GM18526 (cell line): ENCODE measurements around the gene RETREG2.

Source experiments
- POLR2A ChIP-seq: IDR thresholded peaks from 3 replicates; pipeline ENCODE4 v1.6.1; 2011; ENCODE audit not compliant: insufficient read length; ENCODE audit errors: extremely low read depth

The RETREG2 gene

DNA sequence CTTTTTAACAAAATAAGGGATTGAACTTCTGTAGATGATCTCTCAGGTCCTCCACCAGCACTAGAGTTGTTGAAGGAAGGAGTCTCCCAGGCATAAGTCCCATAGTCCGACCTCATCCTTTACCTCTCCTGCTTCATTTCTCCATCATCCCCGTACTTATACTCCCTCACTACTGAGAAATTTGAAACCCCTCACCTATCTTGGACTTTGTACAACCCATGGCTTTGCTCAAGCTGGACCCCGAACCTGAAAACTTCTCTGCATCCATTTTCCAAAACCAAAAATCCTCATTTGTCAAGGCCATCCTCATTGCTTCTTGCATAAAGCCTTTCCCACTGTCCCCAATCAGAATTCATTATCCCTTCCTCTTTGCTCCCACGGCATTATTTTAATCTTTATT, 17.0 kb upstream of the RETREG2 start:
- TF ChIP-seq POLR2A = no peak

DNA sequence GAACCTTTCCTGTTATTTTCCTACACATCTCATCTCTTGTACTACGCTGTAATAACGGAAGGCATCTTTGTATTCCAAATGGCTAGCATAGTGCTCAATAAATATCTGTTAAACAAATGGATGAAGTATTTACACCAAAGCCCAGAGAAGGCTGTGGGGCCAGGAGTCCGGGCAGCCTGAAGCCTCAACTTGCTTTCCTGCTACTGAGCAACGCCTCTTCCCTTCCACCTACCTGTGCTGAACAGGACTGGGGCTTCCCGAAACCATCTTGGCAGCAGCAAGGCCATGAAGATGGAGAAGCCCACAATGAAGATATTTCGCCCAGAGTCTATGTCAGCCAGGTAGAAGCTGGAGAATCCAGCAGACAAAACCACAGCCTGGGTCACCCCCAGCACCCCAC, 14.9 kb upstream of the RETREG2 start:
- no peak for TF ChIP-seq POLR2A

DNA sequence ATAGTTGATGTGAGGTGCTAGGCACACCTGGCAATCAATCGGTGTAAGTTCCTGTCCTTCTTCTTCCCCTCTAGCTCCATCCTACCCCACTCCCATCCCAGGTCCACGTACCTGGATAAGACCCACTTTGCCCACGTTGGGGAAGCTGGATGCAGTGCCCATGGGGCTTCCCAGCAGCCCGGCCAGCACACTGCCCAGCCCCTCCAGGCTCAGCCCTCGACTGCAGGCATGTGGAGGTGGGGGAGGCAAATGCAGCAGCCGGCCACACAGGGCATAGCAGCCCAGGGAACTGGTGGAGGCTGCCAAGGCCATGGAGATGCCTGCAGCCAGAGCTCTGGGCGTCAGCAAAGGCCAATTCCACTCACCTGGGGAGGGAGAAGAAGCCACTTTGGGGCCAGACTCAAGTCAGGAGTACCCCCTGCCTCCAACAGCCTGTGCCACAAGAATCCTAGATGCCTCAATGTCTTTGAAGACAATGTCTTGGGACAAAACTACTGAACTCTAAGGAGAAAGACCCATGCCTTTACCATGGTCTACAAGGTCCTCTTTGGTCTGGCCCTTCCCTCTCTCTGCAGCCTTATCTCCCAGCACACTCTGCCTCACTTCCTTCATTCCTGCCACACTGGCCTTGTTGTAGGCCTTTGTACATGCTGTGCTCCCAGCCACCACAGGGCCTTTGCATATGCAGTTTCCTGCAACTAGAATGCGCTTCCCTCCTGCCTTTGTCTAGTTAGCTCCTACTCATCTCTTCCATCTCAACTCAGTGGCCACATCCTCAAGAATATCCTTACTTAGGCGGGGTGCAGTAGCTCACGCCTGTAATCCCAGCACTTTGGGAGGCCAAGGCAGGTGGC, 12.8 kb upstream of the RETREG2 start:
- no peak for TF ChIP-seq POLR2A

DNA sequence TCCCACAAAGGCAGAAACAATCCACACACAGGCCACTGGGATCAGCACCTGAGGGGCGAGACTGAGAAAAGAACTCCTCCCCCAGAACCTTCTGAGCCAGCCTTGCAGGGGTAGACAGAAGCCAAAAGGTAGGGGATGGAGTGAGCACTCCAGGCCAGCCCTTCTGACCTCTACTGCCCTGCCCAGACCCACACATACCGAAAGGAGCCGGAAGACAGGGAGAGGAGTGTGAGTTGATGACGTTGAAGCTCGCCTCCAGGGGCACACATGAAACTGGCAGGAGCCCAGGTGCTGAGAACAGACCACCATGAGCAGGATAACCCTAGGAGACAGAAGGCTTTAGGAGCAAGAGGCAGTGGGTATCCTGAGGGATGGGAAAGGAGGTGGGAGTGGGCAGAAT, 10.1 kb upstream of the RETREG2 start:
- no peak for TF ChIP-seq POLR2A

DNA sequence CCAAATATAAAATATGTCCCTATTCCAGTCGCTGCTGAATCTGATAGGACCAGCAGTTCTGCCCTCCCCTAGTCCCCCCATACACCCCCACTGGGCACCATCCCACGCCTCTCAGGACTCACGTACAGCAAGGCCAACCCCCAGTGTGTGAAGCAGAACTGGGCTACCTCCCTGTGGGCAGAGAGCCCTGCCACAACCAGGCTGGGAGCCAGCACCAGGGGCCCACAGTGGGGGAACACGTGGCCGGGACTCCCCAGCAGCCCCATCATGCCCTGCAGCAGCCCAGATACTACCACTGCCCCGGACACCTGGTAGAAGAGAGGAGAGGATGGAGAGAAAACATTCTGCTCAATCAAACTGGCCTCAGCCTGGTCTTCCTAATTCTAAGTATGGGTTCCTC, 9.5 kb upstream of the RETREG2 start:
- no peak for TF ChIP-seq POLR2A

DNA sequence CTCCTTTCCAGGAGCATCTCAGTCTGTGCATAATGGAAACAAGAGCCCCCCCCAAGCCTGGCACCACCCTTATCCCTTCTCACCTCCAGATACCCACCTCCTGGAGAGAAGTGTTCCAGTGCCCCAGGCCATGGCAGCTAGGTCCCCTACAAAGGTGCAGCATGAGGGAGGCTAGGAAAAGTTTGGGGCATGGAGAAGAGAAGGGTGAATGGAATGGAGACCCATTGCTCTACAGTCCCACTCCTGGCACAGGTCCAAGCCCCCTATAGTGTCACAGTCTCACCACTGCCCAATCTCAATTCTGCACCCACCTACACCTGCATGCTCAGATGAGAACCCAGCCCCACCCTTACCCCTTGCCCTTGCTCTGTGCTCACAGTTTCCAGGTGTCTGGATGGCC, 9.1 kb upstream of the RETREG2 start:
- no peak for TF ChIP-seq POLR2A

DNA sequence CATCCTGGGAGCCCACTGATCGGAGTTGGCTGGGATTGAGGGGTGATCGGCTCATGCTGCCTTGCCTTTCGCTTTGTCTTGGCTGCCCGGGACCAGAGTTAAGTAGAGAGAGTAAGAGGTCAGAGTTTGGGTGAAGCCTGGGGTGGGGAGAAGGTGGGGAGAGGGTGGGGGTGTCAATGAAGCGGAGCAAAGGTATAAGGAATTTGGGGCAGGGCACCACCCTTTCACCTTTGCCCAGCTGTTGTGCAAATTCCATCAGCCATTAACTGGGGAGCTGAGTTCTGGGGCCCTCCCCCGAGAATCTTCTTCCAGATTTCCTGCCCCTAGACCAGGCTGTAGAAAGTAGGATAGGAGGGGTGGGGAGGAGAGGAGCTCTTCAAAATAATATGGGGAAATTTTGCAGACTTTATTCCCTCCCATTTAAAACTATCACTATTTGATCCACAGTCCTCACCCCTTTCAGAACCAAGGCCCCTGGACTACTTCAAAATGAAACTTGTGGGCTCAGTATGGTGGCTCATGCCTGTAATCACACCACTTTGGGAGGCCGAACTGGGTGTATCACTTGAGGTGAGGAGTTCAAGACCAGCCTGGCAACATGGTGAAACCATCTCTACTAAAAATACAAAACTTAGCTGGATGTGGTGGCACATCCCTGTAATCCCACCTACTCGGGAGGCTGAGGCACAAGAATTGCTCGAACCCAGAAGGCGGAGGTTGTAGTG, 8.0 kb upstream of the RETREG2 start, which contains the start of gene SLC23A3:
TSS of gene SLC23A3 (minus strand) at position 100 of the 725 bp plus-strand sequence. CDS start at position 55, 45 bp downstream.
- no peak for TF ChIP-seq POLR2A

DNA sequence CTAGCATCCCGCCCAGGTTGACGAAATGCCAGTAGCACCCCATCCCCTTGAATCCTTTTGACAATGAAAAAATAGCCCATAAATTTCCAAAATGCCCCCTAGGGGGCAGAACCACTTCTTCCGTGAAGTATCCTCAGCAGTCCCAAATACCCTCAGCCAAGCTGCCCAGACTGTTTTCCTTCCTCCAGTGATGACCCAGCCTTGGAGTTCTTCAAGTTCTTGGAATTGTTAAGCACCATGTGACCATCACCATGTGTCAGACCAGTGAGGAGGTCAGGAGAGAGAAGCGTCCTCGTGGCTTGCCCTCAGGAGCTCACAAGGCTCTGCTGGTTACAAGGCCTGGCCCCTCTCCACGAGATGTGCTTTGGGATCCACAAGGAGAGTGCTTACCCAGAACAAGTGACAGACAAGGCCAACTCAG, 6.8 kb upstream of the RETREG2 start:
- no peak for TF ChIP-seq POLR2A

DNA sequence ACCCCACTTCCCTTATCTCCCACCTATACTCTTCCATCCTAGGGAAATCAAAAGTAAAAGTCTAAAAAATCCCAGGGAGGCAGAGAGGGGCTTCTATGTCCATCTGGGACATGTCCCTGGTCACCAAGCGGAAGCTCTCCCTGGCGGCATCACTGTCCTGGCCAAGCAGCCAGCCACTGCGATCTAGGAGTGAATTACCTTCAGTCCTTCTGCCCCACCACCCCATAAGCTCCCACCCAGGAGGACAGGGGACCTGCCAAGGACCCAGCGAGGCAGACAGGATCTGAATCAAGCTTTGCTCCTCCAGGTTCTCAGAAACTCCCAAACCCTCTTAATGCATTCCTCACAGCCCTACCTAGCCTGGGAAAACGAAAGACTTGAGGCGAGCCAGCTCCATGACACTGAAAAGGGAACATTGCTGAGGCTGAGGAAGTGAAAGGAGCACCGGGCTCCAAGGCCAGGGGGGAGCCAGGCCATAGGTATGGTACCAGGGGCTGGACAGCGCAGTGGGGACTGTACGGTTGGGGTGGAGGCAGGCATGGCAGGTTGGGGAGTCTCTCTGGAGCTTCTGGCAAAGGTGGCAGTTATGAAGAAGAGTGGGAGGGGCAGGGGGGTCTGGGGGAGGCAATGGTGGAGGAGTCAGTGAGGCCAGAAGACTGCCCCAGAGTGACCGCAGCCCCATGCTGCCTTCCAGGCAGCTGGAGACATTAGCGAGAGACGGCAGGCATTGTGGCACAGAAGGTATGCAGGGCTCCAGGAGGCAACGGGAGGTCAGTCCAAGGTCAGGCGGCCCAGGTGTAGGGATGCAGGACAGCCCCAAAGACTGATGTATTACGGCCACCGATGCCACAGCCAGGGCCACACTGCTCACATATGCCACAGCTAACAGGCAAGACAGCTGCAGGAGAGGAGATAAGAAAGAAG, 5.6 kb upstream of the RETREG2 start:
- TF ChIP-seq POLR2A = no peak

DNA sequence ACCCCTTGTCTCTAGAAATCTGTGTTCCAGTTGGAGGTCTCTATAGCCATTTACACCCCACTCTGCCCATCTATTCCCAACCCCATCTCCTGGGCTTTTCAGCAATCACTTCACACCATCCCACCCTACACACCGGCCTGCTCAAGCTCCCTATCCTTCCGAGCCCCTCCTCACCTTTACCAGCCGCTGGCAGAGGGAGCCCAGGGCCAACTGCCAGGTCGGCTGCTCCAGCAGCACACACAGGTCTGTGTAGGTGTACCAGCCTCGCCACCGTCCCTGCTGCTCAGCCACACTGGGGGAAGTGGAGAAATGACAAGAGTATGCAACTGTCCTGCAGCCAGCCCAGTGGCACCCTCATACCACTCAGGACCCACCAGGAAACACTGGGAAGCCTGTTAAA, 4.9 kb upstream of the RETREG2 start:
- TF ChIP-seq POLR2A = no peak

DNA sequence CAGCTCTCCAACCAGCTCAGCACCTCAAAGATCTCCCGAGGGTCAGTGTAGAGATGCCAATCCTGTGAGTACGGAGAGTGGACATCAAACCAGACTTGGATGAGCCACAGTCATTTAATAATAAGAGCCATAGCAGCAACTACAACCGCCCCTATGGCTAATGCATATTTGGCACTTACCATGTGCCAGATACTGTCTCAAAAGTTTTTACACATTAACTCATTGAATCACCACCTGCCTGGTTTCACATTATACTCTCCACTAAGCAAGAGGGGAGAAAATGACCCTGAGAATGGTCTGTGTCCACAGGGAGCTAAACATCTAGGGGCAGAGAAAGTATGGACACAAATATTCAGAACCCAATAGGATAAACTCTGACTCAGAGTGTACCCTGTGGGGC, 3.9 kb upstream of the RETREG2 start:
- no peak for TF ChIP-seq POLR2A

DNA sequence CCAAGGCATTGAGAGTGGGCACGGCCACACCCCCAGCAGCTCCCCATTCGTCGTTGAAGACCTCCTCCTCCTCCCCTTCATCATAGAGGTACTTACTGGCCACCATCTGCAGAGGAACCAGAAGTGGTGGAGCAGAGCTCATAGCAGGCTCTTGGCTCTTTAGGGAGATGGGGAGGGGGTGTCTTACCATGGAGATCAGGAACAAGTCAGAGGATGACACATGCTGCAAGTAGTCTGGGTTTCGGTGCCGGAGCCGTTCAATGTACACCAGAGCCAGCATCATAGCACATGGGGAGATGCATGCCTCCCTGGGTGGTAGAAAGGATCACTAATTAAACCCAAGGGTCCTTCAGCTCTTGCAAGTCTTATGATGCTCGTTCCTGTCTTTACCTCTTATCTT, 3.3 kb upstream of the RETREG2 start:
- TF ChIP-seq POLR2A = no peak

DNA sequence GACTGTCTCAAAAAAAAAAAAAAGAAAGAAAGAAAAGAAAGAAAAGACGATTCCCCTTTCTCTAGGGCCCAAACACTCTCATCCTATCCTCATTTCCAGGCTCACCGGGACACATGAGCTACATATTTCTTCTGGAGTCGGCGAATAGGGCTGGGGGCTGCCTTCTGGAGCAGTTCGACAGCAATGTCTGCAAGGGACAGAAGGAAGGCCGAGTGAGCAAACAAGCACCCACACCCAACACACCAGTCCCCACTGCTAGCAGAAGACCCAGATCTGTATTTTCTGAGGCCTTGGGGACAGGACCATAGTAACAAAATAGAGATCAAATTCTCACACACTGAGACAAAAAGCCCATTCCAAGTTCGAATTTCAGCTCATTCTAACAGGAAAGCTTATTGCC, 2.6 kb upstream of the RETREG2 start:
- no peak for TF ChIP-seq POLR2A

DNA sequence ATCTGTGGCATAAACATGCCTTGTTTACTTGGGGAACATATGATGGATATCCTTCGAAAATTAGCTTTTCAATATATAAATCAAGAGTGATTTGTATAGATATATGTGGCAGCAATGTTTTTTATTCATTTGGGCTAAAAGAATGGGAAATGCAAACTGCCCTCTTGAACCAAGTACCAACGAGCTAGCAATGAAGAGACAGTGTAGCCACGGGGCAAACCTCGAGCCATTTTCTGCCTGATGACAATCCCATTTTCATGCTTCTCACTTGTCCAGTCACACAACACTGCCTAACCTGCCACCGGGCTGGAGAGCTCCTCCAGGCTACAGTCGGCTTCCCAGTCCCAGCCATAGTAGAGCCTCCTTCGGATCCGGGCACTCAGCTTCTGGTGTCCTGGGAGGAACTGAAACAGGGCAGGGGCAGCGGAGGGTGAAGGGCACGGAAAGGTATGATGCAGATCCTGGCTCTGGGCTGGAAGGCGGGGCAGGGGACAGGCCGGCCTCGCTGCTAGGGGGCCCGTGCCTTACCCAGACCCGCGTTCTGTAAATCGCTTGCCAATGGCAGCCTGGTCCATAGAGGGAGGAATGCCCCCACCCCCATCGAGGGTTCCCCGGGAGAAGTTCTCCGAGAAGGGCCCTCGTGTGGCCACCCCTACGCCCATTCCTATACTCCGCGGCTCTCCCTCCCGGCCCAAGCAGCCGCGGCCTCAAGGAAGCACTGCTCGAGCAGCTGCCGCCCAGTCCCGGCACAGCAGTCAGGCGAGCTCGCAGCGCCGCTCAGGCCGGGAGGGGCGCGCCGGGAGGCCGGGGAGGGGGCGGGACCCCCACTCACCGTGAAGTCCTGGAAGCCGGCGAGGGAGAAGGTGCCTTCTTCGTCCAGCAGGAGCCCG, 1.9 kb upstream of the RETREG2 start:
- no peak for TF ChIP-seq POLR2A
